ENCODE results near the gene ASB3.

The ASB3 gene

DNA sequence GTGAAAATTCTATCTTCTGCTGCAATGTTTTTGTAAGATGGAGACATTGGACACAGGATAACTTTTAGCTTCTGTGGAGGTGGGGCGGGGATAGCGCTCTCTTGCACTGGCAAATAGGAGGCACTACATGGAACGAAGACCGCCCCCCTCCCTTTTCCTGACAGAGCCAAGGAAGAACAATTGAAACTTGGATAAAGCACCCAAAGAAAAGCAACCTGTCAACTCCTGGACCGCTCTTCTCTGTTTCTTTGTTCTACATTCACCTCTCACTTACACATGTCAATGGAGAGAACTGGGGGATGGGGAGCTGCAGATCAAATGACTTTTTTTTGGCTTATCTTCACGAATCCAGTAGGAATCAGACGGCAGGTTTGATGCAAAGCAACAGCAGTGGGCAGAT is 145.5 kb downstream of the ASB3 start:
- no peak for DNase-seq

DNA sequence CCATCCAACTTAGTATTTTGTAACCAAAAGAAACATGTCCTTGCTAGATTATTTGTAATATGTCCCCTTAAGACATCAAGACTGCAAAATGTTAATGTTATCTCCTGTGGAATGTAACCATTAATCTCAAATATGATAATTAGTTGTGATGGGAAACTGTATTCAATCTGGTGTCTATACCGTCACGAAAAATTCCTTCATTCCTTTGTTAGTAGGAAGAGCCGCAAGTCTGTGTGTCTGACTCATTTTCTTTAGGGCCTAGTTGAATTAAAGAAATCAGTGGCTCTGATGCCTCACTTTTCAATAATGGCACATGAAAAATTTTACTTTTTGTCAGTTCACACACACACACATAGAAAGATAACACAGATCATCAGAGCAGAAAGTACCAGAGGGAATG is 146.3 kb downstream of the ASB3 start:
- no peak for DNase-seq

GRCh38 chr2:53636596-53636995 is 150.2 kb downstream of the ASB3 start:
- DNase-seq = no peak

DNA sequence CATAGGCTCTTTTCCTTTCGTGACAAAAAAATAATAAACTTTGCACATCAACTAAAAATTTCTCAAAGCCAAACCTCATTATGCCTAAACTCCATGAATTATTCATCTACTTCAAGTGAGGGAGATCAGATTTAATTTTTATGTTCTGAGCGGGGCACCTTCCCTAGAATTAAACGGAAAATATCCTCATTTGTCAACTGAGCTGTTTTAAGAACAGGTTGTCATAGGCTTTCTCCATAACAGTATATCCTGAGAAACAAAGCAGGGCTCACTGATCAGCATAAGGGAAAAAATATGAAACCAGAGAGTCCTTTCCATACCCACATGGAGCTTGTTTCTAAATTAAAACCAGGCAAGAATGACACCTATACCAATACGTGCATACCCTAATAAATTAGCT is 150.6 kb downstream of the ASB3 start:
- DNase-seq = no peak

- no peak for DNase-seq
These were observed 151.1 kb downstream of the ASB3 start for GRCh38 chr2:53635694-53636093.

GRCh38 chr2:53633441-53633840 is 153.3 kb downstream of the ASB3 start:
- no peak for DNase-seq

DNA sequence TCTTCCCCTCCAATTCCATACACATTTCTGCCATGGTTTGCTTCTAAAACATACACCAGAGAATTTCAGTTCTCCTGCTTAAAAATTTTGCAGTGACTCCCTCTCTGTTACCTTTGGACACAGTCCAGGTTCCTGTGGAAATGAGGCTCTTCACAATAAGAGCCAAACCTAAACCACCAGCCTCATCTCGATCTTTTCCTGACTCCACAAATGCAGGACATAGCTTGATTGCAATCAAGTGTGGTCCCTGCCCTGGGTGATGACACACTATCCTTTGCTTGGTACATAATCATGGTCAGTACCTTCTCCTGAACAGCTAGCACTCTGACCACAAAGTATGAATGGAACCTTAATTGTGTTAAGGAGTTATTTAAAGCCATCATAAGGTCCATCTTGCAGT is 154.0 kb downstream of the ASB3 start:
- DNase-seq = no peak

GRCh38 chr2:53632126-53632460 is 154.7 kb downstream of the ASB3 start:
- no peak for DNase-seq

DNA sequence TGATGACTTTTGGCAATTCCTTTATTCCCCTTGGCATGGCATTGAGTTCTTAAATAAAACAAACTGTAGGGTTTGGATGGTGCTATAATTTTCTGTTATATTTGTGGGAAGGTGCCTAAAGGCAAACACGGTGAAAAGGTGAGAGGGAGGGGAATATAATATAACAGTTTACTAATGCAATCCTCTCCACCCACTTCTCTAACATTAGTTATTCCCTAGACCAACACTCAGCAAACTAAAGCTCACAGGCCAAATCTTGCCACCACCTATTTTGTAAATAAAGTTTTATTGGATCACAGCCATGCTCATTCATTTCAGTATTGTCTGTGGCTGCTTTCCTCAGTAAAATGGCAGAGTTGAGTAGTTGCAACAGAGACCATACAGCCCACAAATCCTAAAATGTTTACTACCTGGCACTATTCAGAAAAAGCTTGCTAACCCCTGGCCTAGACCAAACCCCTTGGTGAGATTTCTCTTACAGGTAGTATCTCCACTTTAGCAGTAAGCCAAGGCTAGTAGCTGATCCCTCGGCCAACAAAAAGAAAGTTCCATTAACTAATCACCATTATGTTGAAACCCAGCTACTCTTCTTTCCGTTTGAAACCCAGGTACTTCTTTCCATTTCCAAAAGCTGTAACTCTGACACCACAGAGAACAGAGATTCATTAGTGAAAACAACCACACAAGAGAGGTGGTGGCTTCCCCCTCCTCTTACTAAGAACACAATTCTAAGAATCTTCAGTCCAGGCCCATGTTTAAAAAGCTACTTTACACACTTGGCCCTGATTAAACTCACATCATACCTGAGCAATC is 155.2 kb downstream of the ASB3 start:
- DNase-seq = no peak

DNA sequence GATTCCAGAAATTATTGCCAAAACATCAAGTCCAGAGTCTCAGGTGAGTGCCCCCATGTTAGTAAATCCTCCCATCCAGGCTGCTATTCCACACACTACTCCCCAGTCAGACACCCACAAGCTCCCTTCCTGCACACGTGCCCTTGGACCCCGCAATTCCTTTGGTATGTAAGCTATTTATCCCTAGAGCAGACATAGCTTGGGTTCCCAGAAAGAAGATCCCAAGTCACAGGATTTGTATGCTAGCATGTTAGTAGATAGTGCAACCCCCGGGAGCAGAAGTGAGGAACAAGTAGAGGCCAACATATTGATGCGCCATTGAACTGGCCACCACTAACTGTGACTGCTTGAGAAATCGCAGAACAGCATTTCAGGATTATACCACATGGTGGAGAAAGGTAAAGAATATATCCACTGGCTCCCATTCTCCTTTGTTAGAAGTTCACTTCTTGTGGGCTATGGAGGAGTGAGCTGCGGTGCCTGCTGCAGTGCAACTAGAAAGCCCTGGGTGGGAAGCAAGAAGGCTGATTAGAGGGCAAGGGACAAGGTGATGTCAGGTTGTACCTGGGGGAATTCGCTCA is 156.6 kb downstream of the ASB3 start:
- DNase-seq = no peak

- no peak for DNase-seq
These were observed 157.3 kb downstream of the ASB3 start for GRCh38 chr2:53629501-53629900.

- DNase-seq = no peak
These were observed 157.8 kb downstream of the ASB3 start for GRCh38 chr2:53629001-53629400.

- DNase-seq = no peak
These were observed 164.6 kb downstream of the ASB3 start for GRCh38 chr2:53622141-53622540.

DNA sequence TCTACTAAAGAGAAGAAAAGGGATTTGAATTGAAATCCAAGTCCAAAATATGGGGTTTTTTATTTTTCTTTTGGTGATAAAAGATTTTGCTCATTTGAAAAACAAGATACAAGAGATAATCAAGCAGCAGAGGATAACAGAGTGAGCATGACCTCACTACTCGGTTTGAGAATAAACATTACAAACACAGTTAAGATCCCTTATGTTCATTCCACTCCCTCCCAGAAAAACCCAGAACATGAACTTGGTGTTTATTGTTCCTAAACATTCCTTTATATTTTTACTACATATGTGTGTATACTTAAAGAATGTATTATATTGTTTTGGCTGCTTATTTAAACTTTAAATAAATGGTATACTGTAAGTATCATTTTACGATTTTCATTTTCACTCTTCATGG is 165.8 kb downstream of the ASB3 start:
- DNase-seq = no peak

All from stimulated activated CD4-positive, alpha-beta T cell treated with anti-CD3 and anti-CD28 coated beads, Interleukin-4, amount 100 ng/mL, for 1 hour (primary cell).